Measurements from ENCODE around the gene HOXD3. TPM values are rescaled to one million over a fixed set of nuclear protein-coding genes. Genes with fewer than 3 reads are reported as not detected.
A peak's percentile ranks its signal among the peaks of the same experiment; 100 is the strongest.

Gene HOXD3
- total RNA-seq, 4 donors from 2014 or later: 0.86 to 2.1 (median 1.4) TPM

DNA sequence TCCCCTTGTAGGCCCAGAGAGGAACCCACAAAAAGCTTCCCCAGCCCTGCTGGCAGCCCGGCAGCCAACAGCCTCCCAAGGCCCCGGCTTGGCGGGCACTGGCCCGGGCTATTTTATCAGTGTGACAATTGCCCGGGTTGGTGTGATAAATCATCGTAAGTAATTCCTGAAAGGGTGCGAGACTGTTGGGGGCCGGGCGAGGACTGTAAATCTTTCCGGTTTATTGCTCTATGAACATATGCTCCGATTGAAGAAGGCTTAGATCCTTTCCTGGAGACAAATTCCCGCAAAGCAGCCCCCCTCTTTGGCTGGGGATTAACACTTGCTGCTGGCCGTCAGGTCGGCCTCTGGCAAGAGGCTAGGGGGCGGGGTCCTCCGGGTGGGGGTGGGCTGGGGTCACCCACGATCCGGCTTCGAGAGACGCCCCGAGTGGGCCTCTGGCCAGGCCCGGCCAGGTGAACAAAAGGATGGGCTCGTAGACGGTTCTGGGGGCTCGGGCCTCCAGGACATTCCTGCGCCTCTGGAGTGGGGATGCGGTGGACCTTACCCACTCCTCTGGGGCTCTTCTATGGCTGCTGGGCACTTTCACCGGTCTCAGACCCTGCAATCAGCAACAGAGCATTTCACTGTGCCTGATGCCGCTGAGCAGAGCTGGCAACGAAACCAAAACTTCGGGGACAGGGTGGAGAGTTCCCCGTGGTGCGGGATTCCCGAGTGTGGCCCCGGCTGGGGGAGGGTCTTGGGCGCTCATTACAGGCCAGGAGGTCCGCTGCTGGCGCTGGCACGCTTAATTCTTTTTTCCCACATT, 2.0 kb downstream of the HOXD3 start:
- H3K9me3 ChIP-seq: no peaks in the 10 kb centered on the region
- H3K4me3 ChIP-seq: no peak overlapping the region
- TF ChIP-seq EP300 (IDR thresholded peaks at IDR 0.05) (no peak), POLR2AphosphoS5 (IDR thresholded peaks at IDR 0.05) (no peak), POLR2A (IDR thresholded peaks at IDR 0.05; ENCODE audit: low read depth) (no peak)
- TF ChIP-seq, protein P1, sequence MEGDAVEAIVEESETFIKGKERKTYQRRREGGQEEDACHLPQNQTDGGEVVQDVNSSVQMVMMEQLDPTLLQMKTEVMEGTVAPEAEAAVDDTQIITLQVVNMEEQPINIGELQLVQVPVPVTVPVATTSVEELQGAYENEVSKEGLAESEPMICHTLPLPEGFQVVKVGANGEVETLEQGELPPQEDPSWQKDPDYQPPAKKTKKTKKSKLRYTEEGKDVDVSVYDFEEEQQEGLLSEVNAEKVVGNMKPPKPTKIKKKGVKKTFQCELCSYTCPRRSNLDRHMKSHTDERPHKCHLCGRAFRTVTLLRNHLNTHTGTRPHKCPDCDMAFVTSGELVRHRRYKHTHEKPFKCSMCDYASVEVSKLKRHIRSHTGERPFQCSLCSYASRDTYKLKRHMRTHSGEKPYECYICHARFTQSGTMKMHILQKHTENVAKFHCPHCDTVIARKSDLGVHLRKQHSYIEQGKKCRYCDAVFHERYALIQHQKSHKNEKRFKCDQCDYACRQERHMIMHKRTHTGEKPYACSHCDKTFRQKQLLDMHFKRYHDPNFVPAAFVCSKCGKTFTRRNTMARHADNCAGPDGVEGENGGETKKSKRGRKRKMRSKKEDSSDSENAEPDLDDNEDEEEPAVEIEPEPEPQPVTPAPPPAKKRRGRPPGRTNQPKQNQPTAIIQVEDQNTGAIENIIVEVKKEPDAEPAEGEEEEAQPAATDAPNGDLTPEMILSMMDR (IDR thresholded peaks at IDR 0.05): no peak
- no peak overlapping the region for H3K27ac ChIP-seq (replicated peaks in 1 of 4)
- intact Hi-C loops (cut with DNase I): no loop called here
- H3K4me1 ChIP-seq: peaks cover 17 to 58% (median 47%) of the 10 kb centered on the region in 4 donors
- H3K36me3 ChIP-seq: no peaks in the 10 kb centered on the region
- 23% methylated on average over 24 of the region's 39 CpGs for WGBS
- no peak for DNase-seq (ENCODE audit: extremely low spot score)
- H3K27me3 ChIP-seq: peaks cover 7 to 100% (median 78%) of the 10 kb centered on the region in 4 donors

DNA sequence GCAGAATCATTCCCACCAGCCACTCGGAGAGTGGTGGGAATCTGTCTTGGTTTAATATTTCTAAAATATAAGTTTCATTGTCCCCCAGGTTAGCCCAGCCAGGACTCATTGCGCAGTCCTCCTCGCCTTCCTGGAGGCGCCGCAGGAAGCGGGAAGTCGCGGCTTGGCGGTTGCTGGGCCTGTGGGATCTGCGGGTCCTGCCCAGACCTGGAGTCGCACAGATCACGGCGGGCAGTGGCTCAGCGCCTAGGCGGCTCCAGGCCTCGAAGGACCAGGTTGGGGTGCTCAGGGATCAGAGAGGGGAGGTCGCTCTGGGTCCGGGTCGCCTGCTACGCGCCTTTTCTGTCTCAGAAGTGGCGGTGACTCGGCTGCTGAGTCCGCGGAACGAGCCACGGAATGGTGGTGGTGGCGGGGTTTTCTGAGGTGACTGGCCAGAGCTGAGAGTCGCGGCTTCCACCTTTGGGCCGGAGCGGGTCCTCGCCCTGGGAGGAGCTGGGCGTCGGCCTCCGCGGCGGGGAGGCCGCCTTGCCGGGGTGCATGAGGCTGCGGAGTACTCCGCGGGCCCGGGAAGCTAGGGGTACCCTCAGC, 2.6 kb downstream of the HOXD3 start:
- H3K27ac ChIP-seq (replicated peaks in 1 of 4): no peak overlapping the region
- H3K36me3 ChIP-seq: no peaks in the 10 kb centered on the region
- peak overlapping the region; percentile 27 to 37 (median 28) for H3K4me3 ChIP-seq
- peaks cover 17 to 63% (median 50%) of the 10 kb centered on the region in 4 donors for H3K4me1 ChIP-seq
- TF ChIP-seq, protein P1 (IDR thresholded peaks at IDR 0.05): no peak
- TF ChIP-seq EP300 (IDR thresholded peaks at IDR 0.05) (no peak), POLR2A (IDR thresholded peaks at IDR 0.05; ENCODE audit: low read depth) (no peak), POLR2AphosphoS5 (IDR thresholded peaks at IDR 0.05) (no peak)
- WGBS: 24% methylated on average over 28 of the region's 44 CpGs
- peaks cover 7 to 100% (median 83%) of the 10 kb centered on the region in 4 donors for H3K27me3 ChIP-seq
- DNase-seq (ENCODE audit: extremely low spot score): no peak
- peaks cover 0 to 5% (median 0%) of the 10 kb centered on the region in 4 donors for H3K9me3 ChIP-seq
- intact Hi-C loops (cut with DNase I): no loop called here

DNA sequence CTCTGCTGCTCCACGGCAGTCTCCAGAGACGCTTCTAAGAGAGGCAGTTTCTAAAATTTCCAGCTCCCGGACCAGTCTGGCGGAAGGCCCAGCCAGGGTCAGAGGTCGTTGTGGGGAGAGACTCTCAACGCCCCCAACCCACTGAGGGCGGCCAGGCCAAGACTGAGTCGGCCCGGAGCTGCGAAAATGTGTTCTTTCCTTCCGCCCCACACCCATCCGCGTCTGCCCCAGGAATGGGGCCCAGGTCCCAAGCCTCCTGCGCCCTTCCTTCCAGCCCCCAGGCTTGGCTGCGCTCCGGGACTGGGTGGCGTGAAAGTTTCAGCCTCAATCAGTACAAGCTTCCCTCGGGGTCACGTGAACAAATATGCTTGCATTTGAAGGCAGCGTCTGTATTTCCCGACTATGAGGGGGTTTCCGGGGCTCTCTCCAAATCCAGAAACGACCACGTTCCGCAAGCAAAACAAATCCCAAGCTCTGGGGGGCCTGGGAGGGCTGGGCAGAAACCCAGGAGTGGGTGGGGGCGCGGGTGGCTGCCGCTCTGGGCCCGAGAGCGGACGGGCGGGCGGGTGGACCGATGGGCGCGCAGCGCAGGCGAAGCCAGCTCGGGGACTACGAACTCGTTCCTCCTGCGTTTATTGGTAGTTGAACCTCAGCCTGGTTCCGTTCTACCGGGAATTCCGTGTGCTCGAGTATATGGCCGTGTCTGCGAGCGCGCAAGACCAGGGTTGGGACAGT, 3.3 kb downstream of the HOXD3 start:
- Histone ChIP-seq H3K36me3 (no peaks in the 10 kb centered on the region), H3K4me3 (peak overlapping the region; percentile 27 to 37 (median 28)), H3K4me1 (peaks cover 17 to 70% (median 56%) of the 10 kb centered on the region in 4 donors), H3K27ac (replicated peaks in 1 of 4) (no peak overlapping the region), H3K9me3 (peaks cover 0 to 5% (median 0%) of the 10 kb centered on the region in 4 donors), H3K27me3 (peaks cover 7 to 100% (median 86%) of the 10 kb centered on the region in 4 donors)
- intact Hi-C loops (cut with DNase I): no loop called here
- no peak for DNase-seq (ENCODE audit: extremely low spot score)
- 28% methylated on average over 29 of the region's 50 CpGs for WGBS
- no peak for TF ChIP-seq POLR2A (IDR thresholded peaks at IDR 0.05; ENCODE audit: low read depth)

DNA sequence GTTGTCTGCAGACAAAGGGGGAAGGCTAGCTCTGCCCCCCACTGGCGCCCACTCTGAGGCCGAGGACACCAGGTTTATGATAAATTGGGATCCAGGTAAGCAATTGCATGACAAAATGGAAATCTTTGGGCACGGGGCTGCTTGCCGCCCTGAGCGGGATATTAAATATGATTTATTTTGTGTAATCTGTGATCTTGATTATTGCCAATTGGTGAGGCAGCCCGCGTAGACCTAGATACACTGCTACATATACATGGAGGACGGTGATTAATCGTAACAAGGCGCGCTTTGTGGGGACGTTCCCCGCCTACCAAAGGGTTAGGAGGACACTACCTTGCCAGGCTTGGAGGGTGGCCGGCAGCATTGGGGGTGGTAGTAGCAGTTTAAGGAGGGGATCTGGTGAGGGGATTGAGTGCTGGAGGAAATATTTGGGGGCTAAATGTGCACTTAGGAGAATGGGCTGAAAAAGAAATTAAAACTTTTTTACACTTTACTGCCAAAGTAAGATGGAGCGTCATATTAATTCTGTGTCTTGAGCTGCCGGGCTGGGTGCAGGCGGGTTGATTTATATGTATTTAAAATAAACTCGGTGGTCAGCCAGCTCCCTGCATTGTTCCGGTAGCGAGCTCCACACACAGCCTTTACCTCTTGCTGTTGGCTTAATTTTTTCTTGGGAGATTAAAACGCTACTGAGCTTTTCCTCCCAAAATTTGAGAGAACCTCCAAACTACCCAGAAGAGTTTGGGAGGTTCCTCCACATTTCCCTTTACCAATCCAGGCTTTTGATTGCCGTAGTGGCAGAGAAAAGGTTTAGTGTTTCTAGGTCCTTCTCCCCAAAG, 4.1 kb downstream of the HOXD3 start:
- no peak for TF ChIP-seq POLR2AphosphoS5 (IDR thresholded peaks at IDR 0.05)
- no peak for TF ChIP-seq POLR2A (IDR thresholded peaks at IDR 0.05; ENCODE audit: low read depth)
- TF ChIP-seq, protein P1 (IDR thresholded peaks at IDR 0.05): no peak
- Histone ChIP-seq H3K4me1 (peaks cover 17 to 72% (median 58%) of the 10 kb centered on the region in 4 donors), H3K27me3 (peaks cover 7 to 100% (median 86%) of the 10 kb centered on the region in 4 donors), H3K9me3 (peaks cover 0 to 5% (median 0%) of the 10 kb centered on the region in 4 donors), H3K36me3 (no peaks in the 10 kb centered on the region), H3K27ac (replicated peaks in 1 of 4) (no peak overlapping the region), H3K4me3 (peak overlapping the region in 1 of 4 donors; percentile 30)
- intact Hi-C loops (cut with DNase I): no loop called here
- 20% methylated on average over 22 of the region's 22 CpGs for WGBS
- DNase-seq (ENCODE audit: extremely low spot score): no peak
